Adrenal gland (tissue), 12 donors: ENCODE measurements around the gene FCRLA. TPM values are rescaled to one million over a fixed set of nuclear protein-coding genes. Genes with fewer than 3 reads are reported as not detected.

Experiments used
- DNase-seq, 7 donors: peaks; one replicate each; pipeline ENCODE4 v3.0.0-alpha.2; 2019 to 2020
- H3K27ac ChIP-seq, 5 donors: fragments of 200-600 bp; sonication (generic) in 4 of 5; 1 replicate in 3 of 5; 2 replicates in 2 of 5; pipeline versions ENCODE4 v1.5.1 to v1.8.0; 2016 to 2020; ENCODE audit warnings: mild to moderate bottlenecking in 1 of 5
- H3K27me3 ChIP-seq: fragments of 200-600 bp; 2 replicates; pipeline ENCODE4 v1.8.0; 2021
- H3K36me3 ChIP-seq, 2 donors: fragments of 200-600 bp; replicated peaks in 1 of 2; 1 replicate in 1 of 2; 2 replicates in 1 of 2; pipeline versions ENCODE4 v1.5.1 to v1.8.0; 2018 to 2022
- H3K4me1 ChIP-seq, 2 donors: fragments of 200-600 bp; replicated peaks in 1 of 2; 1 replicate in 1 of 2; 2 replicates in 1 of 2; pipeline versions ENCODE4 v1.5.1 to v1.8.0; 2018 to 2021
- H3K4me3 ChIP-seq, 4 donors: fragments of 200-600 bp; sonication (generic) in 3 of 4; one replicate each; pipeline ENCODE4 v1.5.1; 2016 to 2018
- H3K9me3 ChIP-seq, 3 donors: fragments of 200-600 bp; sonication (generic) in 1 of 3; replicated peaks in 1 of 3; 1 replicate in 2 of 3; 2 replicates in 1 of 3; pipeline versions ENCODE4 v1.5.1 to v1.8.0; 2016 to 2021
- POLR2A ChIP-seq, 2 donors: fragments of 450-650 bp; IDR thresholded peaks; one replicate each; pipeline ENCODE4 v1.6.1; 2017; ENCODE audit warnings: antibody characterized with exemption in 2 of 2, mild to moderate bottlenecking in 2 of 2, moderate library complexity in 1 of 2
- WGBS, 4 donors: extraction: QIAGEN DNeasy Blood & Tissue Kit in 2 of 4; methylation state at CpG; one replicate each; pipeline versions ENCODE4 v1.1.5 to v1.1.7; 2013 to 2017; 5-methylcytosine and 5-hydroxymethylcytosine counted together
- intact Hi-C, 2 donors: fragments of 100-400 bp; cut with DNase I; formaldehyde crosslinking; loops; one replicate each; pipeline versions ENCODE4 v1.14.1 to v1.15.0; 2022 to 2023
- polyA plus RNA-seq, 3 donors: library from polyadenylated mRNA; stranded (reverse); fragments of 200-250 nt in 2 of 3; fragments of 350-450 nt in 1 of 3; fragmentation: Illumina TruSeq in 1 of 3; extraction: RNeasy Lipid Tissue Mini Kit (QIAGEN cat#74804) in 1 of 3; gene quantifications; one replicate each; pipeline ENCODE4 v1.2.3, GENCODE V29; 2013 to 2014
- total RNA-seq, 9 donors: library from RNA; depleted of rRNA in 4 of 9; stranded (reverse); fragments of >200 nt in 4 of 9; fragments of 120-200 nt in 1 of 9; fragmentation: NEBNext Ultra II Directional in 1 of 9; extraction: Animal tissue kit (Norgen Biotek cat#: 25700) in 1 of 9; gene quantifications; one replicate each; pipeline versions ENCODE4 v1.1.0 to v1.2.4, GENCODE V29; 2013 to 2023
- TF ChIP-seq, protein P1 (sequence below), 6 experiments: fragments of 450-650 bp in 4 of 6; fragments of 200-600 bp in 2 of 6; sonication (generic) in 1 of 6; IDR thresholded peaks; 1 replicate in 5 of 6; 2 replicates in 1 of 6; pipeline versions ENCODE4 v1.5.1 to v1.8.0; 2016 to 2021; ENCODE audit warnings: antibody characterized with exemption in 6 of 6, mild to moderate bottlenecking in 2 of 6, moderate library complexity in 1 of 6
- donor health status: healthy with polysubstance abuse.
- donor health status: Bipolar disorder and iron deficiency.
- donor health status: DM: yes; HTN: yes; CAD: no.
- donor health status: DM: no; HTN: no; CAD: no.
- donor health status: DM: no; HTN: no; CAD: no.
- donor health status: DM: yes; HTN: yes; CAD: no.

Gene FCRLA
- total and polyA plus RNA-seq, 12 donors: 0.03 to 28.0 (median 0.22) TPM; not detected in 6

DNA sequence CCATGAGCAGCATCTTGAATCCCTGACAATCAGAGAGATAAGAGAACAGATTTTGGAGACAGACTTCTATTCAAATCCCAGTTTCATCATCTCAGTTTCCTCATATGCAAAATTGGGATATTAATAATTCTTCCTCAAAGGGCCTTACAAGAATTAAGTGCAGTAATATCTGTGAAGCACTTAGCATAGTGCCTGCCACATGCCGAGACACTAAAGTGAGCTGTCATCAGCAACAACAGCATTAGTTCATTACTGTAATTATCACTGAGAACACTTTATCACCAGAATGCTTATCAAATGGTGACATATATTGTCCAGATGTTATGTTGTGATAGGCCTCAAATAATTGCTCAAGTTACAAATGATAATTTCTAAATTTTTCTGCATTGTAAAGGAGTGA is 13.4 kb downstream of the FCRLA start:
- no peak overlapping the region for H3K4me3 ChIP-seq
- WGBS, 4 donors: 85 to 94% (median 88%) methylated on average over 1 of the region's 1 CpG
- no peaks in the 10 kb centered on the region for H3K9me3 ChIP-seq
- H3K36me3 ChIP-seq: no peaks in the 10 kb centered on the region
- H3K27ac ChIP-seq: no peak overlapping the region
- intact Hi-C loops: no loop called here
- no peak for DNase-seq
- peaks cover 0 to 1% of the 10 kb centered on the region in 2 donors for H3K4me1 ChIP-seq
- TF ChIP-seq POLR2A (IDR thresholded peaks at IDR 0.05): no peak
- TF ChIP-seq, protein P1, sequence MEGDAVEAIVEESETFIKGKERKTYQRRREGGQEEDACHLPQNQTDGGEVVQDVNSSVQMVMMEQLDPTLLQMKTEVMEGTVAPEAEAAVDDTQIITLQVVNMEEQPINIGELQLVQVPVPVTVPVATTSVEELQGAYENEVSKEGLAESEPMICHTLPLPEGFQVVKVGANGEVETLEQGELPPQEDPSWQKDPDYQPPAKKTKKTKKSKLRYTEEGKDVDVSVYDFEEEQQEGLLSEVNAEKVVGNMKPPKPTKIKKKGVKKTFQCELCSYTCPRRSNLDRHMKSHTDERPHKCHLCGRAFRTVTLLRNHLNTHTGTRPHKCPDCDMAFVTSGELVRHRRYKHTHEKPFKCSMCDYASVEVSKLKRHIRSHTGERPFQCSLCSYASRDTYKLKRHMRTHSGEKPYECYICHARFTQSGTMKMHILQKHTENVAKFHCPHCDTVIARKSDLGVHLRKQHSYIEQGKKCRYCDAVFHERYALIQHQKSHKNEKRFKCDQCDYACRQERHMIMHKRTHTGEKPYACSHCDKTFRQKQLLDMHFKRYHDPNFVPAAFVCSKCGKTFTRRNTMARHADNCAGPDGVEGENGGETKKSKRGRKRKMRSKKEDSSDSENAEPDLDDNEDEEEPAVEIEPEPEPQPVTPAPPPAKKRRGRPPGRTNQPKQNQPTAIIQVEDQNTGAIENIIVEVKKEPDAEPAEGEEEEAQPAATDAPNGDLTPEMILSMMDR (IDR thresholded peaks at IDR 0.05): no peak
- peaks cover 14% of the 10 kb centered on the region for H3K27me3 ChIP-seq

DNA sequence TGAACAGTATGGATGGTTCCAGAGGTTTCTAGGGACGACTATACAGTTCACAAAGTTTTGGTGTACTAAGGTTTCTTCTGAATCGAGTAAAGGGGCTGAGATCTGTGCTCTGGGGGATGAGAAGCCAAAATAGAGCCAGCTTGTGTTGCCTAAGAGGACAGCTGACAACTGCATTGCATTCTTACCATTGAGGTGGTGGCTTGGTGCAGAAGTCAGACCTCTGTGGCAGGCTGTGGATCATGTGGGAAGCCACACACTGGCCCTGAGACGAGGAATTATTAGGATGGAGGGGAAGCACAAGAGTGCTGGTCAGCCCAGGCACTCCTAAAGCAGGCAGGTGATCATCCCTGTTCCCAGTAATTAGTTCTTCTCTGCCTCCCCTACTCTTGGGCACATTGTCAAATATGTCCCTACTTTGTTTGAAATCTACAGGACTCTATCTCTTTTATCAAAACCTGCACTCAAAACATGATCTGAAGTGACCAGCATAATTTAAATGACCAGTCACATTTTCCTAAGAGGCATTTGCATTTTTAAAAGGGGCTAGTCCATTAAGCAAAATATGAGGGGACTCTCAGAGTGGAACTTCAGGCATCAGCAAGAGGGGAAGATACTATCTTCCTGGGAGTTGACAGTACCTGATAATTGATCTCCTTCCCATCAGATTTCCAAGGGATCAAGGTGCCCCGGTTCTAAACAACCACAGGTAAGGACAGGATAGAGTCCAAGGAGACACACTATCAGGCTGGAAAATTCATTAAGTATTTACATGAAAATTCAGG is 14.1 kb downstream of the FCRLA start, which contains the start of gene FCRLB:
Gene FCRLB, plus strand, starts transcription at position 589 of the 782 bp plus-strand sequence. CDS start 1,129 bp downstream, outside the sequence.
- 24 to 71% (median 37%) methylated on average over 4 of the region's 4 CpGs for whole genome bisulfite sequencing, 4 donors
- Histone ChIP-seq H3K36me3 (no peaks in the 10 kb centered on the region), H3K4me3 (no peak within 1 kb of the TSS), H3K9me3 (no peaks in the 10 kb centered on the region), H3K27me3 (peaks cover 14% of the 10 kb centered on the region), H3K4me1 (peaks cover 0 to 8% of the 10 kb centered on the region in 2 donors), H3K27ac (no peak within 1 kb of the TSS)
- DNase-seq: no peak
- intact Hi-C loops: no loop called here
- no peak for TF ChIP-seq POLR2A (IDR thresholded peaks at IDR 0.05)
- TF ChIP-seq, protein P1 (IDR thresholded peaks at IDR 0.05): no peak

DNA sequence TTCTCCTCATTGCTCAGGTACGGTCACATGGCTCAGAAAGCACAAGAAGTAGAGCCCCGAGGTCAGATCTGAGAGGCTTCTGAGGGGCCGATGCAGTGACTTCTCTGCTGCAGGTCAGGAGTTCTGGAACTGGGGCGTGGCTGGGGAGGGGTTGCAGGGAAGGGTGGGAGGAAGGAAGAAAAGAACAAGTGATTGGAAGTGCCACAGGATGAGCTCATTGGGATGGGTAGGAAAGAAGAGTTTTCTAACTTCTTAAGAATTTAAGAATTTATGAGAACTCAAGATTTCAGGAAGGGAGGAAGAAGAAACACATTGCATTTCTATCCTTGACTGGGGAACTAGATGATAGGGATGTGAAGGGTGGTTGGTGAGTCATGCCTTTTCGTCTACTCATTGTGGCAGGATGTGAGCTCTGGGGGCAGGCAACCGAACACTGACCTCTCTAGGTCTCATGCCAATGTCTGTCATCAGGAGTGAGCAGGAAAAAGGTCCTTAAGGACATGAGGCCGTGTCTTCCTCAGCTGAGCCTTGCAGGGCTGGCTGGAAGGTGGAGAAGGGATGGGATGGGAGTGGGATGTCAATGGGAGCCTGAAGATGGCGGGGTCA is 14.8 kb downstream of the FCRLA start:
- peaks cover 14% of the 10 kb centered on the region for H3K27me3 ChIP-seq
- intact Hi-C loops: no loop called here
- DNase-seq: peak in 1 of 7 donors; percentile 23
- WGBS, 4 donors: 53 to 61% (median 56%) methylated on average over 8 of the region's 8 CpGs
- TF ChIP-seq, protein P1 (IDR thresholded peaks at IDR 0.05): no peak
- TF ChIP-seq POLR2A (IDR thresholded peaks at IDR 0.05): no peak
- no peaks in the 10 kb centered on the region for H3K9me3 ChIP-seq
- H3K4me1 ChIP-seq: peaks cover 0 to 10% of the 10 kb centered on the region in 2 donors
- no peak overlapping the region for H3K27ac ChIP-seq
- no peaks in the 10 kb centered on the region for H3K36me3 ChIP-seq
- no peak overlapping the region for H3K4me3 ChIP-seq

DNA sequence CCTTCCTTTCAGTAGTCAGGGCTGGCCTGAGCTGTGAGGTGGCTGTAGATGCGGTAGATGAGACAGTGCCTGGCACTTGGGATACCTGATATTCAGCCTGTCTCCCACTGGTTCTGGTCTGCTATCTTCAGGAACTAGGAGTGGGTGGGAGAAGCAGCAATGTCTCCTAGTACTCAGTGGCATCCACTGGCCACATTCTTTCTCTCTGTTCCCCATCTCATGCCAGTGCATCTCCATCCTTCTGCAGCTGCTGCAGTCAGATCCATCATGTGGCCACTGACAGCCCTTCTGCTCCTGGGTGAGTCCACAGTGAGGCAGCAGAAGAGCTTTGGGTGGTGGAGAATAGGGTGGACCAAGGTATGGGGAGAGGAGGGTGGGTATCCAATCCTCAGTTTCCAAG is 15.4 kb downstream of the FCRLA start:
- TF ChIP-seq, protein P1 (IDR thresholded peaks at IDR 0.05): no peak
- TF ChIP-seq POLR2A (IDR thresholded peaks at IDR 0.05): no peak
- Histone ChIP-seq H3K9me3 (no peaks in the 10 kb centered on the region), H3K4me3 (no peak overlapping the region), H3K27ac (no peak overlapping the region), H3K27me3 (peaks cover 14% of the 10 kb centered on the region), H3K4me1 (peaks cover 0 to 10% of the 10 kb centered on the region in 2 donors), H3K36me3 (no peaks in the 10 kb centered on the region)
- DNase-seq: no peak
- WGBS, 4 donors: 82 to 100% (median 95%) methylated on average over 1 of the region's 1 CpG
- intact Hi-C loops: no loop called here
